Stomach (tissue), 9 donors: Measurements from ENCODE around the gene SH3BP5. TPM values are rescaled to one million over a fixed set of nuclear protein-coding genes. Genes with fewer than 3 reads are reported as not detected.
A peak's percentile ranks its signal among the peaks of the same experiment; 100 is the strongest.

Experiments
- DNase-seq, 2 donors: peaks; one replicate each; pipeline versions ENCODE4 v3.0.0 to v3.0.0-alpha.2; 2013 to 2019
- H3K27ac ChIP-seq, 5 donors: fragments of 200-600 bp in 4 of 5; sonication (generic) in 4 of 5; one replicate each; pipeline ENCODE4 v1.5.1; 2013 to 2019; ENCODE audit warnings: mild to moderate bottlenecking in 1 of 5, moderate library complexity in 1 of 5
- H3K27me3 ChIP-seq, 3 donors: fragments of 200-600 bp; sonication (generic); one replicate each; pipeline ENCODE4 v1.5.1; 2017 to 2019; ENCODE audit warnings: mixed run types in 1 of 3
- H3K36me3 ChIP-seq, 4 donors: fragments of 200-600 bp; sonication (generic); 1 replicate in 3 of 4; 2 replicates in 1 of 4; pipeline ENCODE4 v1.5.1; 2016 to 2019
- H3K4me1 ChIP-seq, 4 donors: fragments of 200-600 bp; sonication (generic); one replicate each; pipeline ENCODE4 v1.5.1; 2016 to 2019
- H3K4me3 ChIP-seq, 4 donors: fragments of 200-600 bp; sonication (generic) in 3 of 4; one replicate each; pipeline ENCODE4 v1.5.1; 2016 to 2019; ENCODE audit warnings: mild to moderate bottlenecking in 1 of 4
- H3K9me3 ChIP-seq, 4 donors: fragments of 200-600 bp; sonication (generic); one replicate each; pipeline ENCODE4 v1.5.1; 2016 to 2019
- CTCF ChIP-seq, 7 experiments: fragments of 450-650 bp in 4 of 7; fragments of 200-600 bp in 3 of 7; sonication (generic) in 3 of 7; IDR thresholded peaks; one replicate each; pipeline ENCODE4 v1.5.1; 2016 to 2019; ENCODE audit warnings: antibody characterized with exemption in 7 of 7, control low read depth in 2 of 7, mild to moderate bottlenecking in 1 of 7
- EP300 ChIP-seq: sonication (generic); formaldehyde crosslinking; IDR thresholded peaks from one replicate; pipeline ENCODE4 v1.6.1; 2017; ENCODE audit warnings: antibody characterized with exemption
- POLR2A ChIP-seq, 4 donors: fragments of 450-650 bp; IDR thresholded peaks; one replicate each; pipeline ENCODE4 v1.6.1; 2016; ENCODE audit warnings: antibody characterized with exemption in 4 of 4, control low read depth in 2 of 4, mild to moderate bottlenecking in 1 of 4, moderate library complexity in 1 of 4
- POLR2AphosphoS5 ChIP-seq, 3 donors: sonication (generic); formaldehyde crosslinking; IDR thresholded peaks; one replicate each; pipeline ENCODE4 v1.6.1; 2016; ENCODE audit warnings: antibody characterized with exemption in 3 of 3
- WGBS, 5 donors: extraction: QIAGEN DNeasy Blood & Tissue Kit in 3 of 5; methylation state at CpG; one replicate each; pipeline versions ENCODE4 v1.1.5 to v1.1.7; 2013 to 2018; 5-methylcytosine and 5-hydroxymethylcytosine counted together
- intact Hi-C: fragments of 100-400 bp; cut with DNase I; formaldehyde crosslinking; loops from one replicate; pipeline ENCODE4 v1.15.1; 2023; ENCODE audit warnings: low total_unique reads
- polyA plus RNA-seq, 3 donors: library from polyadenylated mRNA; stranded (reverse); fragments of 200-250 nt; gene quantifications; one replicate each; pipeline ENCODE4 v1.2.3, GENCODE V29; 2013
- total RNA-seq, 5 donors: library from RNA; depleted of rRNA; stranded (reverse); fragments of >200 nt; gene quantifications; one replicate each; pipeline versions ENCODE4 v1.1.0 to v1.2.3, GENCODE V29; 2014 to 2016
- donor health status: healthy with polysubstance abuse.
- donor health status: Bipolar disorder and iron deficiency.
- donor health status: healthy.

SH3BP5 gene
- total and polyA plus RNA-seq, 8 donors = 1.8 to 43.7 (median 18.9) TPM

DNA sequence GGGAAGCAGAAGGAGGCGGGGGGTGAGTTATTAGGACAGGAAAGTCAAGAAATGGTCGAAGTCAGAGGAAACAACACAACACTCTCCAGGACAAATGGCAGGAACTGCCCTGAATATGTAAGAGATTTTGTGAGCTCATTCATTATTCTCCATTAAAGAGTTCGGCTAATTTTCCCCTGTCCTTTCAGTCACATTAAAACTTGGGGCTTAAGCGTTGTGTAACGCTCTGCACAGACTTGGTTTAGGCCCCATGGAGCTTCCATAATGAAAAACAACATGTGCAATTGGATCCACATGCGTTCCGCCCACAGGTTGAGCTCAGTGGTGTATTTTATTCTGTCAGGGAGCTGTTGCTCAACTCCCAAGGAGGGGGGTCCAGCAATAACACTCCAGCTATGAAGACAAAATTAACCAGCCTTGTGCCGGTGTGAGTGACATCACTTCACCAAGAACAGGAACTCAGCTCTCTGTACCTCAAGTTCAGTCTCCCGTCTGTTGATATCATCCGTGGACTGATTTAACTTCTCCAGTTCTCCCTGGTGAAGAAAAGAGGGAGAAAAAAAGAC is 2.3 kb downstream of the SH3BP5 start:
- intact Hi-C loops = loop anchor here (5.0 kb wide), 1 partner anchor 63 kb away; no protein-coding TSS in a partner anchor
- TF ChIP-seq POLR2AphosphoS5 (IDR thresholded peaks at IDR 0.05) (peak in 2 of 3 donors; percentile 3 to 12), POLR2A (IDR thresholded peaks at IDR 0.05) (no peak)
- Histone ChIP-seq H3K27me3 (peaks cover 0 to 4% (median 0%) of the 10 kb centered on the region in 3 donors), H3K36me3 (no peaks in the 10 kb centered on the region), H3K4me1 (peaks cover 0 to 66% (median 41%) of the 10 kb centered on the region in 4 donors), H3K4me3 (peak overlapping the region; percentile 70 to 94 (median 86)), H3K9me3 (no peaks in the 10 kb centered on the region), H3K27ac (peak overlapping the region in 4 of 5 donors; percentile 28 to 89 (median 84))
- 70 to 91% (median 79%) methylated on average over 10 of the region's 10 CpGs for WGBS, 5 donors
- peak in 1 of 2 donors; percentile 78 for DNase-seq

GRCh38 chr3:15329046-15330005 is 3.1 kb downstream of the SH3BP5 start:
- DNase-seq = no peak
- peak overlapping the region in 4 of 5 donors; percentile 28 to 89 (median 84) for H3K27ac ChIP-seq
- no peak for TF ChIP-seq CTCF (IDR thresholded peaks at IDR 0.05)
- no peak for TF ChIP-seq EP300
- no peak for TF ChIP-seq POLR2A (IDR thresholded peaks at IDR 0.05)
- H3K9me3 ChIP-seq = no peaks in the 10 kb centered on the region
- H3K27me3 ChIP-seq = peaks cover 0 to 4% (median 0%) of the 10 kb centered on the region in 3 donors
- H3K4me3 ChIP-seq = no peak overlapping the region
- no peaks in the 10 kb centered on the region for H3K36me3 ChIP-seq
- peaks cover 0 to 74% (median 46%) of the 10 kb centered on the region in 4 donors for H3K4me1 ChIP-seq
- 76 to 84% (median 83%) methylated on average over 11 of the region's 11 CpGs for WGBS, 5 donors
- intact Hi-C loops = loop anchor here (5.0 kb wide), 1 partner anchor 62 kb away; no protein-coding TSS in a partner anchor

DNA sequence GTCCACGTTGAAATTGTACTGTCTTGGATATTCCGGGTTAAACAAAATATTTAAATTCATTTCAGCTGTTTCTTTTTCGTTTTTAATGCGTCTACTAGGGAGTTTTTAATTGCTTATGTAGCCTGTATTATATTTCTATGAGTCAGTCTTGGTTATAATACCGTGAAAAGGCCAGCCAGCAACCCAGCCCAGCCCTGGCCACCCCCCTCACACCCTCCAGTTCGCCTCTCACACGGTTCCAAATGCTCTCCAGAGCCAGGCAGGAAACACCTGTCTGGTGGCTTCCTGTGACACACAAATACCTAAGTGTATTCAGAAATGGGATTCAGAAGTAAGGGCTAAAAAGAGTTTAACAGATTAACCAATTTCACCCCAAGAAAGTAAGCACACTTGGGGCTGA is 4.4 kb downstream of the SH3BP5 start:
- Histone ChIP-seq H3K27me3 (peaks cover 0 to 4% (median 0%) of the 10 kb centered on the region in 3 donors), H3K36me3 (no peaks in the 10 kb centered on the region), H3K9me3 (no peaks in the 10 kb centered on the region), H3K4me1 (peaks cover 0 to 75% (median 52%) of the 10 kb centered on the region in 4 donors), H3K27ac (peak overlapping the region in 3 of 5 donors; percentile 5 to 89 (median 87)), H3K4me3 (no peak overlapping the region)
- intact Hi-C loops = no loop called here
- peak in 1 of 2 donors; percentile 75 for DNase-seq
- TF ChIP-seq CTCF (IDR thresholded peaks at IDR 0.05) (no peak), POLR2AphosphoS5 (IDR thresholded peaks at IDR 0.05) (no peak), EP300 (no peak), POLR2A (IDR thresholded peaks at IDR 0.05) (no peak)
- 55 to 66% (median 61%) methylated on average over 7 of the region's 7 CpGs for WGBS, 5 donors

DNA sequence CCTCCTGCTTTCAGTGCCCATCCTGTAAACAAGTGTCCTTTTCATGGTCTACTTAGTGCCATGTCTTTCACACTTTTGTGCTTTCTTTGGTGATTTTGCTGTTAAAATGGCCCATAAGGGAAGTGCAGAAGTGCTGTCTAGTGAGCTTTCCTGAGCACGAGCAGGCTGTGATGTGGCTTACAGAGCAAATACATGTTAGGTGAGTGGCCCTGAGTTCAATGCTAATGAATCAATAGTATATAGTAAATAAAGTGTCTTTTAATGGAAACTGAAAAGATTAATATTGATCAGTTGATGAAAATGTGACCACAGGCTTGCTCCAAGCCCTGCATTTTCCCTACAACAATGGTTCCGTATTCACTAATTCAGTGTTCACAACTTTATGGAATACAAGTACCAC is 5.7 kb downstream of the SH3BP5 start:
- TF ChIP-seq POLR2AphosphoS5 (IDR thresholded peaks at IDR 0.05) = no peak
- no peak for TF ChIP-seq CTCF (IDR thresholded peaks at IDR 0.05)
- TF ChIP-seq POLR2A (IDR thresholded peaks at IDR 0.05) = no peak
- TF ChIP-seq EP300 = no peak
- DNase-seq = no peak
- no peaks in the 10 kb centered on the region for H3K9me3 ChIP-seq
- no peaks in the 10 kb centered on the region for H3K36me3 ChIP-seq
- peaks cover 0 to 68% (median 43%) of the 10 kb centered on the region in 4 donors for H3K4me1 ChIP-seq
- H3K27me3 ChIP-seq = peaks cover 0 to 2% (median 0%) of the 10 kb centered on the region in 3 donors
- peak overlapping the region in 1 of 5 donors; percentile 89 for H3K27ac ChIP-seq
- no peak overlapping the region for H3K4me3 ChIP-seq
- intact Hi-C loops = no loop called here
- WGBS, 5 donors = 88 to 100% (median 95%) methylated on average over 2 of the region's 2 CpGs
